HG02938 (cell line): ENCODE results near the gene LRRTM3.

Experiments used
- ATAC-seq: cut with Tn5 transposase; IDR thresholded peaks from one replicate; pipeline ENCODE4 v1.9.1; 2021; ENCODE audit warnings: mild to moderate bottlenecking, moderate library complexity; ENCODE audit not compliant: unreplicated experiment

Gene LRRTM3

DNA sequence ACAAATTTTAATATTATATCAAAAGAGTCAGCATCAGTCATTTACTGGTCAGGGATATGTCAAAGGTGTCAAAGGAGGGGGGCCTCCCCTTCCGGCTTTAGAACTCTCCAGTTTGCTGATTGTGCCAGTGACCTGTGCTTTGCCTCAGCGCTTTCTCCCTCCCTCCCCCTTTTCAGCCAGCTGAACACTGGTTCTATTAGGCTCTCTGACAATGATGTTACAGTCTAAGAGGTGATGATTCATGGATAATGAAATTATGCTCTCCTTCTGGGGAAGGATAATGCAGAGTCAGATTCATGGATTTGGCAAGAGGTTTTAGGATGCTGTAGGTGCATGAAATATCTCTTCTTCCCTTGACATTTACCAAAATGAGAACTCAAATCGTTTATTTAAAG, 6.1 kb downstream of the LRRTM3 start:
- ATAC-seq = no peak

DNA sequence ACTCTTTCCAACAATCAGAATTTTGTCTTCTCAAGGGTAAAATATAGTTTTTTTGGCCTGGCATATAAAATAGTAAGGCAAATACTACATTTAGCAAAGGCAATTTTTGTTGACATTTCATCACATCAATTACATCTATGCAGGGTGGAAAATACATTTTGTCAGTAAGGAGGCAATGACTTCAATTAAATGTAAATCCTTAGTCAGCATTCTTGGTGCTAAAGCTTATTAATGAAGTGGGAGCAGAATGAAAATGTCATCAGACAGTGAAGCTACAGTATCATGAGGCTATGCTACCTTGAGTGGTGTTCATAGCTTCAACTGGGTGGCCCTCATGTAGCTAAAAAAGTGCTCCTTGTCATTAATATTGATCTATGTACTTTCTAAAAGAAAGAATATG, 8.9 kb downstream of the LRRTM3 start:
- ATAC-seq = no peak

- no peak for ATAC-seq
Observed at GRCh38 chr10:66940965-66941364, 15.1 kb downstream of the LRRTM3 start.

DNA sequence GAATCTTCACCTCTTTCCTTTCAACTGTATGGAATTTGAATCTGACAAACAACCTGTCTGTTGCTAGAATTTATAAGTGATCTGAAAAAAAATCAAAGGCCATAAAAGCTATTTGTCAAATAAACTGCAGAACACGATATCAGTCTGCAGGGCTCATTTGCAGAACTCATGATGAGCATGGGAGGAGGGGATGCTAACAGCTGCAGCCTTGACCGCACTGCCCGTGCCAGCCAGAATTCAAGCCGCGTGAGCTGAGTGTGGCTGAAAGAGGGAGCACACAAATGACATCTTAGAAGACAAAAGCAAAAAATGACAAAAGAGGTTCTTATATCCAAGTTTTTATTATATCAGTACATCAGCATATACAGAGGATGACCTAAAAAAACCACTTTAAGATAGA, 15.7 kb downstream of the LRRTM3 start:
- no peak for ATAC-seq

DNA sequence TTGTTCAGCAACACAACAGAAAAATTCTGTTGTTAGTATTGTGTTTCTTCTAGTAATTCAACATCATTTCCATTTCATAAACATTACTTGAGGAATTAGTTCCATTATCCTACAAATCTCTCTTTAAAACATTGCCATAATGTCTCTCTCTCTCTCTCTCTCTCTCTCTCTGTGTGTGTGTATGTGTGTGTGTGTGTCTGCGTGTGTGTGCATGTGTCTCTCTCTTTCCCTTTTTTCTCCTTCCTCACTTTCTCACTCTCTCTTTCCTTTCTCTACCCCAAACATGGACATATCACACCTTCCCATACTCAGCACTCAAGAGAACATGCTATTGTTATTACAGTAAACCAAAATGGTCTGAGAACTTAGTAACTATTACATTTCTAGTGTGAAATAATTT, 16.6 kb downstream of the LRRTM3 start:
- no peak for ATAC-seq

- no peak for ATAC-seq
Observed at GRCh38 chr10:66943590-66943989, 17.8 kb downstream of the LRRTM3 start.

DNA sequence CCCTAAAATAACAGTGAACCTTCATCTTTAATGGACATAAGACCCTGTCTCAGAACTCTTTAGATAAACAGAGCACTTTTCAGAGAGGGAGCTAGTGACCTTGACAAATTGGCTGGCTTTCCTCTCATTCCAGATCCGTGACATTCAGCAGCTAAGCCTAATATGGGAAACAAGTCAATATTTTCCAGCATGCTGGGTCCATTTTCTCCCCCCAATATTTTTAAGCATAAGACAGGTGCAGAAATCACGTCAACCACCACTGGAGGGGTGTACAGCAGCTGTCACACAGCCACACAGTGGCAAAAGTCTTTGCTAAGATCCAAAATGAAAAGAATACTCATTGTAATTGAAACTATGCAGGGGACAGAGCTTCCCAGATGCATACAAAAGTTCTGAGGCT, 26.1 kb downstream of the LRRTM3 start:
- no peak for ATAC-seq

DNA sequence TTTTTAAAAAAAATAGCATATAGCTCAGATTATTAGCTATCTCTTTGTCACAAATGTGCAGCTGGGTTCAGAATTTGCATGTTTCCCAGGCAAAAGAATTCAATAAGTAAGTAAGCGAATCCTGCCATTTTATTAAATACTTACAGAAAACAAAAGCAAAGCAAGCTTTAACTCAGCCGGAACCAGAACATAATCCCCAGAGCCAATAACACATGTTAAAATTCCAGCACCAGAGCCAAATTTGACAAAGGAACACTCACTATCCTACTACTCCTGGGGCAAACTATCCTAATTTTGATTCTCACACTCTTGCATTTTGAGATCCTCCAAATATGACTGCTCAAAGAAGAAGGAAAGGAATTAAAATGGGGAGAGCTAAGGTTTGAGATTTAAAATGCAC, 32.6 kb downstream of the LRRTM3 start:
- no peak for ATAC-seq

GRCh38 chr10:66964946-66965345, 39.1 kb downstream of the LRRTM3 start:
- no peak for ATAC-seq

DNA sequence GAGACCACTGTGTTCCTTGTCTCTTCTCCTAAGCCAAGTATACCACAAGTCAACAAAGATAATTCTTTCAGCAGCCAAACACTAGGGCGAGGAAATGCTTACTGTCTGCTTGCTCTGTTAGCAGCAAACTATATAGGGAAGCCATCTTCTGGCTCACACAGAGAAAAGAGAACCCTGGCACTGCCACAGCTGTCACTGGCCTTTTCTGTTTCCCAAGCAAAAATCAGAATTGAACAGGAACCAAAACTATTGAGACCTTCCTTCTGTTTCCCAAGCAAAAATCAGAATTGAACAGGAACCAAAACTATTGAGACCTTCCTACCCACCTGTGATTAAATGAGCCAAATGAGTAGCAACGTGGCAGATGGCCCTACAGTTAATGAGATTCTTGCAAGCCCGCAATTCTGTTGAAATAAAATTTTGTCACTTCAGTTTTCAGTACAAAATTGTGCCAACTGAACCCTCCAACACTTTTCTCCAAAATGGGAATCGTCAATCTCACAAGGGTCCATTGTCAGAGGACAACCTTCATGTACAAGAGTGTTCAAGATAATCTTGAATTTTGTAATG, 54.5 kb downstream of the LRRTM3 start:
- no peak for ATAC-seq

- no peak for ATAC-seq
Observed at GRCh38 chr10:66981361-66982052, 55.7 kb downstream of the LRRTM3 start.

- ATAC-seq = no peak
Observed at GRCh38 chr10:66982053-66982420, 56.2 kb downstream of the LRRTM3 start.

DNA sequence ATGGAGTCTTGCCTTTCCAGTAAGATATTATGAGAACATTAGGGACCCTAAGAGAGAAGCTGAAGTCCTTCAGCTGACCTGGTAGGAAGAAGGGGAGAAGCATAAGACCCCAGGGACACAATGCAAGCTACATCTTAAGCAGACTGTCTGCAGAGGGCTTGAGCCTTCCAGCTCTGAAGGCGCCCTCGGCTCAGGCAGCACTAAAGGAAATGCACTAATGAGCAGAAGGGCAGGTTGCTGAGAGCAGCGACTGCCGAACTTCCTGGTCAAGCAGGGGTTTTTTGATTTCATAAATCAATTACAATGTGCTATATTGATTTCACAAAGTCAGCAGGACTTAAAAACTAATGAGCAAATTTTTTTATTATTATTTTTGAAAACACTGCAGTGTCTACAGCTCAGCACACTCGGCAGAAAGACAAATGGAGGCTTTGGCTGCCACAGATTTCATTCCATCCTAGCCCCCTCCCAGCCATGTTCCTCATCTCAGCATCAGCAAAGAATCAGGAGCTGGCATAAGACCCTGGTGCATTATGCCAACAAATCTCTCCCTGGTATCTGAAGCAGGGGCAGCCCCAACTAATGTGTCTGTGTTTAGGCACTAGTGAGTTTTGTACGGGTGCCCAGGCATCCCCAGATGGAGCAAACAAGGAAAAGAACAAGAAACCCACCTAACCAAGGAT, 57.1 kb downstream of the LRRTM3 start:
- no peak for ATAC-seq

DNA sequence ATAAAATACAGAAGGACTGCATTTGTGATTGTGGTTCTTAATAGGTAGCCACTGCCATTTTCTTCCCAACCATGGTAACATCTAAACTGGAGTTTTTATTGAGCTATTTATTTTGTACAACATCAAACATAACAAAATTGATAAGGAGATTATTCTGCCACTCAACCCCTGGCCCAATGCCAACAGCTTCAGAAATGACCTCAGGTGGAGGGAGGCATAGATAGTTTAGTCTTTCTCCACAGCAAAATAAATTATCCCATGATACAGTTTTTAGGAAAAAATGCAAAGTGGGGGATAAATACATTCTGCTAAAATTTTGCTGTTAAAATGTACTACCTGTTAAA, 57.6 kb downstream of the LRRTM3 start:
- ATAC-seq = no peak

DNA sequence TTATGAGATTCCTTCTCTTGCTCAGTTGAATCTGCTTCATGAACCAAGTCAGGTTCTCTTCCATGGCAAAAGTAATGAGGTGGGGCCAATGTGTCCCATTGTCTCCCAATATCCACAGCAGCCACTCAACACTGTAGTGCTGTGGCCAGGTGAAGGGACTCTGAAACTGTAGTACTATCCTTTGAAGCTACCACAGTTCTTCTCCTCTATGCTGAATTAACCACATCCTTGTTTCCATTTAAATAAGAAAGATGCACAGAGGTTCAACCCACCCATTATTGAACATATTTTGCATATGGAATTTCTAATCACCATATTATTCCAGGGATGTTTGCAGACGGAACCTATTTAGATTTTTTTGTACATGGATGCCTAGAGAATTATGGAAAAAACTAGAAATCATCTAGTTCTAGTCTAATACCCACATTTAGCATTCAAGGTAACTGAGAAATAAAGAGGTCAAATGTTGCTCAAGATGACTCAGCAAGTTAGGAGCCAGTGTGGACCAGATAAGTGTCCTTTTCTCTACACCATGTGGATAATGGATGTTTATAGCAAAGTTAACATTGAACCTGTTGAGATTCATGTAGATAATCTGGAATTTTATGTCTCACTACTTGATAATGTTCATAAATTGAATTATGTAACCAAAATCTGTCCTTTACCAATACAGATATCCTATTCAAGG, 64.5 kb downstream of the LRRTM3 start:
- no peak for ATAC-seq

DNA sequence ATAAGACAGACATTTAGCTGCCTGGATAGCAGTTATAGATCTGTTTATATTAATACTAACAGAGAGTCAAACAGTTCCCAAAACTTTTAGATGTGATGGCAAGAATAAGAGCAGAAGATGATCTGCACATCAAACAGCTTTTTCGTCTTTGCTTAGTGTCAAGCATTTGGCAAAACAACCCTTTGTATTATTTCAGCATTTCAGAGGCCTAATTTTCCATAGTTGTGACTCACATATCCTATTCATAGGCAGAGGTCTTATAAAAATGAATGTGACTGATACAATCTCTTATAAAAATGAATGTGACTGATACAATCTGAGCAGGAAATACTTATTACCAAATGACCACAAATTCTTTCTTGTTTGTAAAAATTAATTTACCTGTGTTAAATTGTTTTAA, 71.2 kb downstream of the LRRTM3 start:
- no peak for ATAC-seq

DNA sequence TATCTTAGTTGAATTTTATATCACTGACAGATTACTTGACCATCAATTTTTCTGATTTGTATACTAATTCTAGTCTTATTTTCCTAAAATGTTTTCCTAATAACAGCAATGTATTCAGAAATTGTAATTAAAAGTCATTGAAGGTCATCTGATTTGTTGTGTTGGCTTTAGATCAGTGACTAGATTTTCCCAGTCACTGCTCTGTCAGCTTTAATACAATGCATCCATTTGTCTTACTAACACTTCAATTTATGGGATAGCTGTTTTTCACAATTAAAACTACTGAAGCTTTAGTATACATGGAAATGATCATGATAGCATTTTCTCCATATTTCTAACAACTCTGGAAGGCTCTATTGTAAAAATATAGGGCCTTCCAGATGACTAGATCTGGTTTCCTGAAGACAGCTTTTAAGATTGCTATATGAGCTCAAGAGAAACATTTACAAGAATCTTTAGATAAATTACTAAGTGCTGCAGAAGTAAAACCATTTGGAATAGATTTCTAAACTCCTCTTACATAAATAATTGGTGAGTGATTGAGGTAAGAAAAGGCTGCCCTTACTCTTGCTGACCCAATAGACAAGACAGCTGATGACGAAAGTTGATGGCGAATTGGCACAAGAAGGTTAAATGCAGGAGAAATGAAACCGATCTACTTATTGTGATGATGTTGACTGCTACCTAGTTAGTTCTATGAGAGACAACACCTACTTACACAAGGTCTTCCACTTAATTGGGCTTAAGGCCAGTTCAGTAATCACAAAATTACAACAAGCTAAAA, 74.1 kb downstream of the LRRTM3 start:
- ATAC-seq = no peak

GRCh38 chr10:67004690-67005089, 78.9 kb downstream of the LRRTM3 start:
- ATAC-seq = no peak

DNA sequence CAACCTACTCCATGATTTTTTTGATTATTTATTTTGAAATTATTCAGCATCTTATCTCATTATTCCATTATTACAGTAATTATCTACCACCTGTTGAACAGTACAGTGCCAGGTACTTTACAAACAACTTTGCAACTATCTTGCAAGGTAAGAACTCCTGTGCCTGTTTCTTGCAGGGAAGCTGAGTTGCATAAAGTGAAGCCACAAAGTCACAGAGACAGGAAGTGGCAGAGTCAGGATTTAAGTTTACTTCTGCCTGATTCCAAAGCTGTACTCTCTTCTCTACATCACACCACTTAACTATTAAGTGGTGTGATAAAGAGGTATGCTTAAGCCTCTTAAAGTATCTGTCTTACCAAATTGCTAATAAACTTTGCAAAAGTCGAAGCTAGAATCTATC, 80.1 kb downstream of the LRRTM3 start:
- no peak for ATAC-seq

GRCh38 chr10:67011480-67011879, 85.6 kb downstream of the LRRTM3 start:
- no peak for ATAC-seq

GRCh38 chr10:67011981-67012380, 86.1 kb downstream of the LRRTM3 start:
- no peak for ATAC-seq
